ENCODE measurements around the gene SVOPL. TPM values are rescaled to one million over a fixed set of nuclear protein-coding genes. Genes with fewer than 3 reads are reported as not detected.

SVOPL gene
- total RNA-seq, 1 donor from 2014 or later: not detected

GRCh38 chr7:138564365-138564764 lies 136.8 kb downstream of the SVOPL start:
- Mint-ChIP-seq H3K27ac (peak overlapping the region; percentile 96), H3K27me3 (no peaks in the 10 kb centered on the region), H3K36me3 (peaks cover 70% of the 10 kb centered on the region), H3K4me3 (peak overlapping the region; percentile 75), H3K9me3 (peaks cover 31% of the 10 kb centered on the region), H3K4me1 (ENCODE audit: unreplicated experiment) (peaks cover 9% of the 10 kb centered on the region)
- DNase-seq (ENCODE audit: extremely low spot score, unreplicated experiment): no peak
- no peak for TF ChIP-seq CTCF (conservative IDR thresholded peaks at IDR 0.05)

GRCh38 chr7:138563808-138564207 lies 137.4 kb downstream of the SVOPL start:
- H3K4me3 Mint-ChIP-seq: peak overlapping the region; percentile 75
- no peak for TF ChIP-seq CTCF (conservative IDR thresholded peaks at IDR 0.05)
- H3K4me1 Mint-ChIP-seq (ENCODE audit: unreplicated experiment): peaks cover 9% of the 10 kb centered on the region
- no peaks in the 10 kb centered on the region for H3K27me3 Mint-ChIP-seq
- no peak for DNase-seq (ENCODE audit: extremely low spot score, unreplicated experiment)
- peak overlapping the region; percentile 96 for H3K27ac Mint-ChIP-seq
- peaks cover 70% of the 10 kb centered on the region for H3K36me3 Mint-ChIP-seq
- peaks cover 31% of the 10 kb centered on the region for H3K9me3 Mint-ChIP-seq

- no peak for TF ChIP-seq CTCF (conservative IDR thresholded peaks at IDR 0.05)
- Mint-ChIP-seq H3K4me1 (ENCODE audit: unreplicated experiment) (peaks cover 3% of the 10 kb centered on the region), H3K36me3 (peaks cover 87% of the 10 kb centered on the region), H3K27ac (no peak overlapping the region), H3K4me3 (no peak overlapping the region), H3K27me3 (no peaks in the 10 kb centered on the region), H3K9me3 (peaks cover 36% of the 10 kb centered on the region)
- DNase-seq (ENCODE audit: extremely low spot score, unreplicated experiment): no peak
Observed at GRCh38 chr7:138559448-138559847, 141.7 kb downstream of the SVOPL start.

GRCh38 chr7:138556771-138557484 lies 144.2 kb downstream of the SVOPL start:
- Mint-ChIP-seq H3K4me3 (no peak overlapping the region), H3K4me1 (ENCODE audit: unreplicated experiment) (no peaks in the 10 kb centered on the region), H3K27me3 (no peaks in the 10 kb centered on the region), H3K36me3 (peaks cover 90% of the 10 kb centered on the region), H3K27ac (peak overlapping the region; percentile 11), H3K9me3 (peaks cover 22% of the 10 kb centered on the region)
- no peak for DNase-seq (ENCODE audit: extremely low spot score, unreplicated experiment)
- TF ChIP-seq CTCF (conservative IDR thresholded peaks at IDR 0.05): no peak

GRCh38 chr7:138555684-138556083 lies 145.5 kb downstream of the SVOPL start:
- no peak overlapping the region for H3K27ac Mint-ChIP-seq
- H3K9me3 Mint-ChIP-seq: peaks cover 19% of the 10 kb centered on the region
- no peak overlapping the region for H3K4me3 Mint-ChIP-seq
- TF ChIP-seq CTCF (conservative IDR thresholded peaks at IDR 0.05): no peak
- no peaks in the 10 kb centered on the region for H3K27me3 Mint-ChIP-seq
- H3K36me3 Mint-ChIP-seq: peaks cover 89% of the 10 kb centered on the region
- H3K4me1 Mint-ChIP-seq (ENCODE audit: unreplicated experiment): no peaks in the 10 kb centered on the region
- no peak for DNase-seq (ENCODE audit: extremely low spot score, unreplicated experiment)

All from type B pancreatic cell (in vitro differentiated cells).